Rectal smooth muscle tissue (tissue), 1 donor: ENCODE results near the gene TRIP11.
"Not testable (repeated sequence)": the region's sequence is repeated elsewhere in the genome, so short reads cannot be mapped to it uniquely, and the experiment has no call there.

Experiments
- H3K27ac ChIP-seq: one replicate; pipeline ENCODE4 v1.7.0; 2013; ENCODE audit warnings: low read depth, low read length, inconsistent platforms
- H3K27me3 ChIP-seq: one replicate; pipeline ENCODE4 v1.7.0; 2013; ENCODE audit warnings: low read length; ENCODE audit not compliant: control insufficient read depth, insufficient read depth
- H3K36me3 ChIP-seq: one replicate; pipeline ENCODE4 v1.7.0; 2013; ENCODE audit warnings: low read length; ENCODE audit not compliant: control insufficient read depth, insufficient read depth
- H3K4me1 ChIP-seq: one replicate; pipeline ENCODE4 v1.7.0; 2013; ENCODE audit warnings: low read length; ENCODE audit not compliant: control insufficient read depth, insufficient read depth
- H3K4me3 ChIP-seq: one replicate; pipeline ENCODE4 v1.7.0; 2013; ENCODE audit warnings: low read length
- H3K9ac ChIP-seq: one replicate; pipeline ENCODE4 v1.7.0; 2013; ENCODE audit warnings: low read length

Gene TRIP11

DNA sequence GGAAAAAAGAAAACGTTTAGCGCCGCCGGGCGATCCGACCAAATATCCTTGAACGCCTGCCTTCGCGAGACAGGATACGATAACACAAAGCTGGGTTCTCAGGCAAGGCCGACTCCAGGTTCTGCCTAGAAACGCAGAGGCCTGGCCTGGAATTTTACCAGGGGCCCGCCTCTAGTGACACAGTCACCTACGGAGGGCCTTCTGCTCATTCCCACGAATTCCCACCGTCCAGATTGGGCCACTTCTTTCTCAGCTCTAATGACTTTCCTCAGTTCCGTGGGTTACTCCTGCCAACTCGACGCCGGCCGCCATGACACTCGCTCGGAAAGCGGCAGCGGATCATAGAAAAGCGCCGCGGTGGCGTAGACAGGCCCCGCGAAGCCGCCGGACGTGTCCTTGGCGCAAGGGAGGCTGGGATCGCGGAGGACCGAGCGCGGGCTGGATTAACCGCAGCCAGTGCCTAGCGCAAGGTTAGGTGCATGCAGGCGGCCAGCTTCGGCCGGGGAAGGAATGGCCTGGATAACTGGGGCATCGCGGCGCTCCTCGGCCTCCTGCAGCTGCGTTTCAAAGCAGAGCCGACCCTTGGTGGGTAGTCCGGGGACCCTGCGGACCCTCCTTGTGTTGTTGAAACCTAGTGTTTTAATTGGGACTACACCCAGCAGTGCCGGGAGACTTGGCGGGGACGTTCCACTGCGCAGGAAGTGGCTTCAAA is at the start of gene TRIP11:
Gene TRIP11 (minus strand): TSS at position 341 of the 712 bp plus-strand sequence. CDS start 374 bp downstream, outside the sequence.
- Histone ChIP-seq H3K4me3 (peak within 1 kb of the TSS; percentile 97), H3K36me3 (no peaks in the 10 kb centered on the region), H3K27ac (peak within 1 kb of the TSS; percentile 95), H3K27me3 (no peaks in the 10 kb centered on the region), H3K4me1 (peaks cover 8% of the 10 kb centered on the region), H3K9ac (peak within 1 kb of the TSS; percentile 97)

DNA sequence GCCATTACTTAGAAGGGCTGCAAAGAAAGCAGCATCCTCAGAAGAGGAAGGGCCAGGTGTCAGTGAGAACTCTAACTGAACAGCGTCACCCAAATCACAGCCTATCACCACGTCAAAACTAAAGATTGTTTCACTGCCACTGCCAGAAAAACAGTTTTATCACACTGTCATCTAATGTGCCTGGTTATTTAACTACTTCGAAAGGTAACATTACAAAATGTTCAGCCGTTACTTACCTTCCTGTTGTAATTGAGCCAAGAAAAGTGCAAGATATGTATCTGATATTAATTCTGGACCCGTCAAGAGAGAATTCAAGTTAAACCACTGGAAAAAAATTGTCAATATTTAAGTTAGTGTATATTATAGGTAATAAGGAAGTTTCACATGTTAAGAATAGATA is 48.6 kb upstream of the TRIP11 start:
- Histone ChIP-seq H3K27ac (no peak overlapping the region), H3K36me3 (no peaks in the 10 kb centered on the region), H3K4me3 (no peak overlapping the region), H3K27me3 (no peaks in the 10 kb centered on the region), H3K4me1 (no peaks in the 10 kb centered on the region), H3K9ac (no peak overlapping the region)

DNA sequence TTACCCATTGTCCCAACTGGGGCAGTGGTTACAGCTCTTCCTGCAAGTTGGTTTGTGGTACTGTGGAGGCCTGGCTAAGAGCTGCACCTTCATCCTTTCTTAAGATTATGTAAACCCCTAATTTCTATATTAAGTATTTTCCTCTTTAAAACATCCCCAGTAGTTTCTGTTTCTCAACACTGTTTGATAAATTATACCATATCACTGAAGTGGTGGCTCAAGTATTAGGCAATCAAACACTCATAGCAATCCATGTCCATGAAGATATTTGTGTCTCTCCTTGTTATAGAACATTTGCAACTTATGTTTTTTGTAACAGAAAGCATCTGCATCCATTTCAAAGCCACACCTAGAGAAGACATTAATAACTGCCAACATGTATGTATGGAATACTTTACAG is 34.7 kb upstream of the TRIP11 start:
- no peaks in the 10 kb centered on the region for H3K4me1 ChIP-seq
- no peak overlapping the region for H3K9ac ChIP-seq
- peaks cover 6% of the 10 kb centered on the region for H3K36me3 ChIP-seq
- H3K4me3 ChIP-seq: no peak overlapping the region
- H3K27ac ChIP-seq: no peak overlapping the region
- H3K27me3 ChIP-seq: no peaks in the 10 kb centered on the region

DNA sequence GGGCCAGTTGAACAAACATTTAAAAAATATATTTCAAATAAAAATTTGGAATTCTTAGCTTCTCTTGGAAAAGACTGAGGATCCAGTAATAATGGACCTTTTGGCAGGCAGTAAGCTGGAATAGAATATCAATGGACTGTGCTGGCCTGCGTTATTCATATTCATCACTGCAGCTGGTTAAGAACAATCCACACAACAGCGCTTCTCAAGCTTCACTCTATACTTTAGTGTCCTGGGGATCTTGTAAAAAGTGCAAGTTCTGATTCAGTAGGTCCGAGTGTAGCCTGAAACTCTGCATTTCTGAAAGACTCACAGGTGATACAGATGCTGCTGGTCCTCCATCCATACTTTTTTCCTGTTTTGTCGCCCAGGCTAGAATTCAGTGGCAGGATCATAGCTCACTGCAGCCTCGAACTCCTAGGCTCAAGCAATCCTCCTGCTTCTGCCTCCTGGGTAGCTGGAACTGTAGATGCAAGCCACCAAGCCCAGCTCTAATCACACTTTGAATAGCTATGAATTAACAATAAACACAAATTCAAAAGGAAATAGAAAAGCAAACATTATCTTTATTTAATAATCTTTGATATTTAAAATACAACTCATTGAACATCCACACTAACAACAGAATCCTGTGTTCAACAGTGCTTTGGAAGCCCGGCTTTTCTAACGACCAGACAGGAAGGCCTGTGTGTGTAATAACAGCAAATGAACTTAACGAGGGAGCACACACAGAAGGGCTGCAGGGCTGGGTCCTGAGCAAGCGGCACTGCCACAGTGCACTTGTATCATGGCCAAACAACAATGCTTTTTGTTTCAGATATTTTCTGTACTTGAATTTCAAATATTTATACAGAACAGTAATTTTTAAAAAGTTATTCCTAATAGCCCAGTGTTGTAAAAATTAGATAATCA is 18.4 kb upstream of the TRIP11 start:
- Histone ChIP-seq H3K4me1 (no peaks in the 10 kb centered on the region), H3K27ac (no peak overlapping the region), H3K36me3 (no peaks in the 10 kb centered on the region), H3K9ac (no peak overlapping the region), H3K27me3 (no peaks in the 10 kb centered on the region), H3K4me3 (no peak overlapping the region)

DNA sequence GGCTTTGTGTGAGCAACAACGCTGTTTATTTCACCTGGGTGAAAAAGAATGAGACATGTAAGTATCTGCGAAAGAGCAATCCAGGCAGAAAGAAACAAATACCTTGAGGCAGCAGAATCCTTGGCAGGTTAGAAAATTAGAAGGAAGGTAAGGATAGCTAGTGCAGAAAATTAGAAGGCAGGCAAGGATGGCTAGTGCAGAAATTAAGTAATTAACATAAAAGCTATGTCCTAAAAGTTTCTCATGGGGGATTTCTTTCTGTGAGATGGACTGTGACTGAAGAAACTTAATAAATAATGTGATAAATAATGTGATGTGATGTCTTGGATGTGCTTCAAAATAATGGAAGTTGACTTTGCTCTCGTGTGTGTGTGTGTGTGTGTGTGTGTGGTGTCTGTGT is 9.9 kb upstream of the TRIP11 start:
- no peak overlapping the region for H3K4me3 ChIP-seq
- no peaks in the 10 kb centered on the region for H3K4me1 ChIP-seq
- no peak overlapping the region for H3K9ac ChIP-seq
- H3K27ac ChIP-seq: no peak overlapping the region
- H3K27me3 ChIP-seq: no peaks in the 10 kb centered on the region
- no peaks in the 10 kb centered on the region for H3K36me3 ChIP-seq

DNA sequence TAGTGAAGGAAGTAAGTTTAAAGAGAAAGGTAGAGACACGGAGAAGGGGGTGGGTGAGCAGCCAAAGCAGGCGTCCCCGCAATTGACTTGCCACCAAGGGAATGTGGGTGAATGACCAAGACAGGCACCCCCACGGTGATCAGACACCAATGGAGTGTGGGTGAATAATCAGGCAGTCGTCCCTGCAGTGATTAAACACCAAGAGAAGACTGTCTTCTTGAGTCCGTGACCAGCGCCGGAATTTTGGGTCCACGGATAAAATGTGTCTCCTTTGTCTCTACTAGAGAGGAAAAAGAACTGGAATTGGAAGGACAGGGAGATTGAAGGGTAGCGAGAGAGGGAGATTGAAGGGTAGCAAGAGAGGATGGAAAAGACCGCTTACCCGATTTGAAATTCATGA is 9.4 kb upstream of the TRIP11 start:
- not testable (repeated sequence) for H3K27ac ChIP-seq, H3K36me3 ChIP-seq, H3K4me3 ChIP-seq, H3K9ac ChIP-seq, H3K4me1 ChIP-seq, H3K27me3 ChIP-seq

DNA sequence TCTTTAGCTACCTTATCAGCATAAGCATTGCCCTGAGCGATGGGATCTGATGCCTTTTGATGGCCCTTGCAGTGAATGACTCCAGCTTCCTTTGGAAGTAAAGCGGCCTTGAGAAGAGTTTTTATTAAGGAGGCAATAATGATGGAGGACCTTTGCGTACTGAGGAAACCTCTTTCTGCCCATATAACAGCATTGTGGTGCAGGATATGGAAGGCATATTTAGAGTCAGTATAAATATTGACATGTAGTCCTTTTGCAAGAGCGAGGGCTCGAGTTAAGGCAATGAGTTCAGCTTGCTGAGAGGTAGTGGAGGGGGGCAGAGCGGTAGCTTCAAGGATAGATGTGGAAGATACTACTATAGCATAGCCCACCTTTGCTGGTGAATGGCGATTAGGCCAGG is 6.0 kb upstream of the TRIP11 start:
- H3K9ac ChIP-seq, H3K27me3 ChIP-seq, H3K27ac ChIP-seq, H3K36me3 ChIP-seq, H3K4me1 ChIP-seq, H3K4me3 ChIP-seq: not testable (repeated sequence)

DNA sequence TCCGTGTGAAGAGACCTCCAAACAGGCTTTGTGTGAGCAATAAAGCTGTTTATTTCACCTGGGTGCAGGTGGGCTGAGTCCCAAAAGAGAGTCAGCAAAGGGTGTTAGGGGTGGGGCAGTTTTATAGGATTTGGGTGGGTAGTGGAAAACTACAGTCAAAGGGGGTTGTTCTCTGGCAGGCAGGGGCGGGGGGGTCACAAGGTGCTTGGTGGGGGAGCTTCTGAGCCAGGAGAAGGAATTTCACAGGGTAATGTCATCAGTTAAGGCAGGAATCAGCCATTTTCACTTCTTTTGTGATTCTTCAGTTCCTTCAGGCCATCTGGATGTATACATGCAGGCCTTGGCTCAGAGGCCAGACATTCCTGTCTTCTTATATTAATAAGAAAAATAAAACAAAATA is 1.9 kb upstream of the TRIP11 start:
- not testable (repeated sequence) for H3K27ac ChIP-seq, H3K9ac ChIP-seq, H3K4me1 ChIP-seq, H3K4me3 ChIP-seq, H3K36me3 ChIP-seq, H3K27me3 ChIP-seq

DNA sequence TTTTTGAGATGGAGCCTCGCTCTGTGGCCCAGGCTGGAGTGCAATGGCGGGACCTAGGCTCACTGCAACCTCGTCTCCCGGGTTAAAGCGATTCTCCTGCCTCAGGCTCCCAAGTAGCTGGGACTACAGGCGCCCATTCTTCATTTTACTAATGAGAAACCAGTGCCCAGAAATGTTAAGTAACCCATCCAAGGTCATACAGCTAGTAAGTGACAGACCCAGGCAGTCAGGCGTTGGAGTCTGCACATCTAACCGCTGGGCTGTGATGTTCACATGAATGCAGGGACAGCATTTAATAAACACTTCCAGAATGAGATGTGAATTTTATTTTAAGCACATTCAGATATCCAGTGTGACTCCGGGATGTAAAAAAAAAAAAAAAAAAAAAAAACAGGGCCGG is 1.3 kb upstream of the TRIP11 start:
- Histone ChIP-seq H3K4me1 (peaks cover 8% of the 10 kb centered on the region), H3K27ac (no peak overlapping the region), H3K4me3 (peak overlapping the region; percentile 97), H3K36me3 (no peaks in the 10 kb centered on the region), H3K9ac (no peak overlapping the region), H3K27me3 (no peaks in the 10 kb centered on the region)

DNA sequence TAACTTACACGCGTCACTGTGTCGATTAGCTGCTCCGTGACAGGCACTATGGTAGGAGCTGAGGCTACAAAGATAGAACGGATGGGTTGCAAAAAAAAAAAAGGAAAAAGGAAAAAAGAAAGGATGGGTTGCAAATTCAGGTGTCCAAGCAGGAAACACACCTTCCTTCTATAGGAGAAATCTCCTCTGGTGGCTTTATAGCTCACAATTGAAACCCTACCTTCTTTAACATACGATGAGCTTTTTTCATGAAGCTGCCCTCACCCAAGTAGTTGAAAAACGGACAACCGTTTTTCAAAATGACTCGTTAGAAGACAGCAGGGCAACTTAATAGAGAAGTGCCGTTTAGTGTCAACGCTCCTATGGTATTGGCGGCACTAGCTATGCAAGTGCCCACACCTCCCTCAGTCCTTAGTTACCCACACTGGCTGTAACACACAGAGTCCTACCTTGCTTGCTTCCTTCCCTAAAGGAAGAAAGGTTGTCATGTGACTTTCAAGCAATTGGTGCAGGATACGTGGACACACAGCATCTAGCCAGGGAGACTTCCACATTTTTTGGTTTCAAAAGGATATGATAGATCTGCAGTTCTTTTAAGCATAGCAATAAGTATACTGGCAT is 682 bp upstream of the TRIP11 start:
- Histone ChIP-seq H3K36me3 (no peaks in the 10 kb centered on the region), H3K4me3 (peak overlapping the region; percentile 97), H3K4me1 (peaks cover 8% of the 10 kb centered on the region), H3K27me3 (no peaks in the 10 kb centered on the region), H3K27ac (peak overlapping the region; percentile 95), H3K9ac (peak overlapping the region; percentile 64)

DNA sequence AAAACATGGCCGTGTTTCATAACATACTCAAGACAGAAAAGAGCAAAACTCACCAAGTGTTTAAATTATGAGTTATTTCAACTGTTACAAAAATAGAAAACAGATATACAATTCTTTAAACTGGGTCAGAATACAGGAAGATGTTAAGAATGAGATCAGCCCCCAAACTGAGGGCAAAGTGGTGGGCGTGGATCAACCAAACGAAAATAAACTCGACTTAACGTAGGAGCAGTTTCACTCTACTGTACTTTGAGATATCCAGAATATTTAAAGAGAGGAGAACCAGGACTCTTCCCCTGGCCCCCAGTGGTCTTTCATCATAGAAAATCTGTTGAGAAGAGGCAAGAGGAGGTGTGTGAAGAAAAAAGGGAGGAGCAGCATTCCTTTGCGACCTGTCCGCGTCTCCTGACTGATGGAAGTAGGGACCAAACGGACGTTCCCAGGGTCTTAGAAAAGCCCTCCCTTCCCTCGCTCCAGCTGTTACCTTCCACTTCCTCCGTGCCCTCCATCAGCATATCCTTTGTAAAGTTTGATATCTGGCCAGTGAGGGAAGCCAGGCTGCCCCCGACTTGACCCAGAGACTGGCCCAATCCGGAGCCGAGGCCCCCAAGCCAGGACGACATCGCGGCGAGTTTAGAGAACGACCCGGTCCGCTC is 668 bp downstream of the TRIP11 start:
- H3K27ac ChIP-seq: peak overlapping the region; percentile 95
- peak overlapping the region; percentile 97 for H3K4me3 ChIP-seq
- H3K27me3 ChIP-seq: no peaks in the 10 kb centered on the region
- peaks cover 8% of the 10 kb centered on the region for H3K4me1 ChIP-seq
- H3K9ac ChIP-seq: peak overlapping the region; percentile 97
- H3K36me3 ChIP-seq: no peaks in the 10 kb centered on the region

DNA sequence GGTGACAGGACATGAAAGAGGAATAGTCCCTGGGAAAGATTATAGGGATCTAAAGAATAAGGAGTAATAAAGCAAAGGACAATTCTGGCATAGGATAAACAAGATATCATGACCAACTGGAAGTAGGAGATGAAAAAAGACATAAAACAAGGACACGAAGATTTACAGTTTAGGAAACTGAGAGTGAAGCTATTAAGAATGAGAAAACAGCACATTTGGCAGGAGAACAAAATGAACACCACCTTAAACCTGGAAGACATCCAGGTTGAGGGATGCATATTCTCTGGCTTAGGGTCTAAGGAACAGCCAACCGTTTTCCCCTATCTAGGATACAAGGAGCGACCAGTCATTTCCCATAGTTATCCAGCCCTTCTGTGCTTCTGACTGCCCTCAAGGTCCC is 1.9 kb downstream of the TRIP11 start:
- Histone ChIP-seq H3K27me3 (no peaks in the 10 kb centered on the region), H3K4me3 (peak overlapping the region; percentile 45), H3K36me3 (no peaks in the 10 kb centered on the region), H3K9ac (no peak overlapping the region), H3K27ac (no peak overlapping the region), H3K4me1 (peaks cover 8% of the 10 kb centered on the region)
